Glomerular visceral epithelial cell (primary cell): ENCODE results near the gene ZBED4.

ENCODE experiments used
- DNase-seq: peaks from one replicate; pipeline ENCODE4 v3.0.0-alpha.2; 2016; ENCODE audit errors: extremely low spot score

Gene ZBED4

GRCh38 chr22:49934891-49935557, 81.4 kb downstream of the ZBED4 start:
- peak; percentile 61 for DNase-seq

- DNase-seq: peak; percentile 29
Measured at GRCh38 chr22:49935561-49935960, 81.9 kb downstream of the ZBED4 start.

DNA sequence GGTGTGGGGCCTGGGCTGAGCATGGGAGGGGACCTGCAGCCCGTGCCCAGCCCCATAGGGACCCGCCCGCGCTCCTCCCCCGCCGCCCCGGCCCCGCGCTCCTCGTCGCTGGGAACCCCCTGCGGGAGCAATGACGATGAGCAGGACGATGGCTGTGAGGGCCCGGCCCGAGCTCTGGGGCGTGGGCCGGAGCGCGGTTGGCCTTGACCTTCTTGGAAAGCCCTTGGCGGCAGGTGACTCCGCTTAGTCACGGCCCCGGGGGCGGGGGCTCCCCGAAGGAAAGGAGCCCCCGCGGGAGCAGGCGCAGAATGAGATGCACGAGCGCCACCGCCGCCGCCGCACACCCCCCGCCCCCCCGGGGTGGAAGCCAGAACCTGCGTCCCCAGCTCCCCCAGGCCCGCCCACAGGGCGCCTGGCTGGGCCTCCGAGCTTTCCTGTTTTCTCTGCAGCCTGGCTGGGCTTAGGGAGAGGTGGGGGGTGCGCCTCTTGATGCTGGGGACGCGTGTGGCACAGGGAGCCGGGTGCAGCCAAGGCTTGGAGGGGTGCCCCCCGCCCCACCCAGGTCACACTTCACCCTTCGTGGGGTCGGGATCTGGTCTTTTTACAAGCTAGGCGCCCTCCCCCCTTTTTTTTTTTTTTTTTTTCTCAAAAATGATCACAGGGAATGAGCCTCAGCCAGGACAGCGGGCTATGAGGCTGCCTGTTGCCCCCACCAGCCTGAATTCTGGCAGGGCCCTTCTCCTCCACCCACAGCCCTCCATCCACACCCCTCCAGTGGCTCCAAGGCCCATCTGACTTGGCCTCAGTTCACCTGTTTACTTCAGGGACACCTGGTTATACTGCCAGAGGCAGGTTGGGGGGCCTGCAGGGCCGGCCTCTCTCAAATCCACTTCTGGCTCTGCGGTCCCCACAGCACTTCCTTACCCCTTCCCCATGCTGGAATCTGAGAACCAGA, 82.7 kb downstream of the ZBED4 start:
- DNase-seq: peak; percentile 84

DNA sequence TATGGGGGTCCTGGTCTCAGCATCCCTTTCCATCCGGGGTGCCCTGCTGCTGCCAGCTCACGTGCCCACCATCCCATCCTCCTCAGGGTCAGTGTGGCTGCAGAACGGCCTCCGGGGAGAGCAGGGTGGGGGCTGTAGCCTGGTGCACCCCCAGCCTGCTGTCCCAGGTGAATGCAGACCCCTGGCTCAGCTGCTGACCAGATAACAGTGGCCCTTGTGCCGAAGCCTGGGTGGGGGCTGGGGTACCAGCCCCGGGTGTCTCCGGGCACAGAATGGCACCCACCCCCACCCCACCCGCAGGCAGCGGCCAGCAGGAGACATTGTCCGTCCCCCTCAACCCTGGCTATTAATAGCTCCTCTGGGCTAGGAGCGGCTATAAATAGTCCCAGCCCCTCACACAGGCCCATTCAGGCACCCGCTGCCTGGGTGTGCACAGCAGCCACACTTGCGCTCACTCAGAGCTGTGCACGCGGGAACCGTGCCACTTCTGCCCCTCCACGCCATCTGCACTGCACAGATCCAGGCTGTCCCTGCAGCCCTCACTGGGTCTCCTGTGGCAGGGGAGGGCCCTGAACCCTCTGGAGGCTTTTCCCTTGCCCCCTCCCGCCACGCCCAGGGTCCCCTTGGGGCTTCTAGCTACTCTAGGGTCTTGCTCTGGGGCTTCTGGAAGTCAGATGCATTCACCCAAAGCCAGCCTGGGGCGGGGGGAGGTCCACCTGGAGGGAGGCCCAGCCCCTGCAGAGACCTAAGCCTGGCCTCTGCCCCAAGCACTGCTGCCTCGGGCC, 83.5 kb downstream of the ZBED4 start:
- no peak for DNase-seq

DNA sequence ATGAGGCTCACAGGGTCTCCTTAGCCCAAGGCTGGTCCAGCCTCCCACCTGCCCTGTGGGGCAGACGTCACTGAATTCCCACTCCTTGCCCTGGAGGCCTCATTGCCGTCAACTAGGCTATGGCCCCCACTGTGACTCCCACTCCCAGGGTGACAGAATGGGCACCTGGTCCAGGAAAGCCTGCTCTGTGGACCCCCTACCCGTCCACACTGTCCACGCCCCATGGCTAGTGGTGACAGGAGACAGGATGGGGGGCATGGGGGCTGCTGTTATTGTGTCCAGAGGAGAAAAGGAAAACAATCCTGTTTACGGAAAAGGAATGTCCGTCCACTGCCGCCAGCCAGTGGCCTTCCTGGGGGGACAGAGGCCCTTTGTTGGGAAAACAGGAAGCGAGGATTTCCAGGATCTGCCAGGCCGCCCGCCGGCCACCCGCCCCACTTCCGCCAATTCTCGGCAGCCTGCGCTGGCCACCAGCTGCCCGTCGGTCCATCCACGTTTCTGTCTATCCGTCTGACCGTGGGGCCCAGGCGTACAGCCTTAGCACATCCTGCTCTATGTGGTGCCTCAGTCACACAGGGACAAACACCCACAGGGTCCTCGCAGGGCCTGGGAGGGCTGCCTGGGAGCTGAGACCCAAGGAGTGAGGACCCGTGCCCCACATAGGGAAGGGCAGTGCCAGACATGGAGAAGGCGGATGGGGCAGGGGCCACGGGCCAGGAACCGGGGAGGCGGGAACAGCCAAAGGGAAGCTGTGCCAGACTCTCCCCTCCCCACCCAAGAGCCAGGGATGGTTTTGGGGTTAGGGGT, 84.3 kb downstream of the ZBED4 start:
- DNase-seq: no peak

- no peak for DNase-seq
Measured at GRCh38 chr22:49938565-49939136, 85.0 kb downstream of the ZBED4 start.
